IPS-18a (cell line): ENCODE results near the gene ROCK2.
"Not testable (repeated sequence)": the region's sequence is repeated elsewhere in the genome, so short reads cannot be mapped to it uniquely, and the experiment has no call there.

Experiments
- H3K27ac ChIP-seq: one replicate; pipeline ENCODE4 v1.5.1; 2013; ENCODE audit warnings: low read length
- H3K27me3 ChIP-seq: one replicate; pipeline ENCODE4 v1.6.1; 2013; ENCODE audit warnings: mild to moderate bottlenecking, low read length; ENCODE audit not compliant: control insufficient read depth, insufficient read depth
- H3K36me3 ChIP-seq: one replicate; pipeline ENCODE4 v1.6.1; 2013; ENCODE audit warnings: low read depth, low read length; ENCODE audit not compliant: control insufficient read depth
- H3K4me1 ChIP-seq: one replicate; pipeline ENCODE4 v1.6.1; 2013; ENCODE audit warnings: low read depth, low read length; ENCODE audit not compliant: control insufficient read depth
- H3K4me3 ChIP-seq: one replicate; pipeline ENCODE4 v1.5.1; 2013; ENCODE audit warnings: low read length
- H3K9ac ChIP-seq: one replicate; pipeline ENCODE4 v1.6.1; 2013; ENCODE audit warnings: mild to moderate bottlenecking, low read length, moderate library complexity
- H3K9me3 ChIP-seq: one replicate; pipeline ENCODE4 v1.6.1; 2013; ENCODE audit warnings: low read depth, low read length; ENCODE audit not compliant: control insufficient read depth

The ROCK2 gene

GRCh38 chr2:11279398-11279797 lies 65.0 kb downstream of the ROCK2 start:
- no peaks in the 10 kb centered on the region for H3K4me1 ChIP-seq
- H3K9ac ChIP-seq: no peak overlapping the region
- no peak overlapping the region for H3K27ac ChIP-seq
- no peaks in the 10 kb centered on the region for H3K27me3 ChIP-seq
- no peak overlapping the region for H3K4me3 ChIP-seq
- no peaks in the 10 kb centered on the region for H3K9me3 ChIP-seq
- H3K36me3 ChIP-seq: peaks cover 2% of the 10 kb centered on the region

GRCh38 chr2:11278219-11278618 lies 66.2 kb downstream of the ROCK2 start:
- H3K36me3 ChIP-seq: no peaks in the 10 kb centered on the region

GRCh38 chr2:11275910-11276309 lies 68.5 kb downstream of the ROCK2 start:
- H3K4me3 ChIP-seq: no peak overlapping the region
- H3K9ac ChIP-seq: no peak overlapping the region
- H3K4me1 ChIP-seq: no peaks in the 10 kb centered on the region
- no peaks in the 10 kb centered on the region for H3K9me3 ChIP-seq
- H3K27ac ChIP-seq: no peak overlapping the region
- H3K36me3 ChIP-seq: no peaks in the 10 kb centered on the region
- H3K27me3 ChIP-seq: no peaks in the 10 kb centered on the region

More at GRCh38 chr2:11278219-11278618, 66.2 kb downstream of the ROCK2 start:
- Histone ChIP-seq H3K9me3 (no peaks in the 10 kb centered on the region), H3K4me3 (no peak overlapping the region), H3K9ac (no peak overlapping the region), H3K27me3 (no peaks in the 10 kb centered on the region), H3K27ac (no peak overlapping the region), H3K4me1 (no peaks in the 10 kb centered on the region)

GRCh38 chr2:11270891-11271290 lies 73.5 kb downstream of the ROCK2 start:
- H3K4me1 ChIP-seq: no peaks in the 10 kb centered on the region
- H3K27ac ChIP-seq: no peak overlapping the region
- no peaks in the 10 kb centered on the region for H3K27me3 ChIP-seq
- H3K9me3 ChIP-seq: no peaks in the 10 kb centered on the region
- no peaks in the 10 kb centered on the region for H3K36me3 ChIP-seq
- H3K9ac ChIP-seq: no peak overlapping the region
- no peak overlapping the region for H3K4me3 ChIP-seq

- H3K36me3 ChIP-seq: no peaks in the 10 kb centered on the region
- H3K4me3 ChIP-seq: no peak overlapping the region
These were observed 76.5 kb downstream of the ROCK2 start for GRCh38 chr2:11267931-11268330.

GRCh38 chr2:11264818-11265217 lies 79.6 kb downstream of the ROCK2 start:
- Histone ChIP-seq H3K9me3 (no peaks in the 10 kb centered on the region), H3K9ac (no peak overlapping the region), H3K27me3 (no peaks in the 10 kb centered on the region), H3K4me3 (no peak overlapping the region), H3K27ac (no peak overlapping the region), H3K4me1 (no peaks in the 10 kb centered on the region), H3K36me3 (no peaks in the 10 kb centered on the region)

More at GRCh38 chr2:11267931-11268330, 76.5 kb downstream of the ROCK2 start:
- H3K27ac ChIP-seq: no peak overlapping the region
- no peaks in the 10 kb centered on the region for H3K9me3 ChIP-seq
- H3K9ac ChIP-seq: no peak overlapping the region
- no peaks in the 10 kb centered on the region for H3K4me1 ChIP-seq
- H3K27me3 ChIP-seq: no peaks in the 10 kb centered on the region

GRCh38 chr2:11264007-11264406 lies 80.4 kb downstream of the ROCK2 start:
- H3K4me3 ChIP-seq: no peak overlapping the region
- no peak overlapping the region for H3K9ac ChIP-seq
- no peaks in the 10 kb centered on the region for H3K4me1 ChIP-seq
- H3K27ac ChIP-seq: no peak overlapping the region
- no peaks in the 10 kb centered on the region for H3K9me3 ChIP-seq
- H3K36me3 ChIP-seq: no peaks in the 10 kb centered on the region
- H3K27me3 ChIP-seq: no peaks in the 10 kb centered on the region

GRCh38 chr2:11263177-11263576 lies 81.3 kb downstream of the ROCK2 start:
- Histone ChIP-seq H3K27ac (no peak overlapping the region), H3K9ac (no peak overlapping the region), H3K9me3 (no peaks in the 10 kb centered on the region), H3K36me3 (no peaks in the 10 kb centered on the region), H3K4me3 (no peak overlapping the region), H3K4me1 (no peaks in the 10 kb centered on the region), H3K27me3 (no peaks in the 10 kb centered on the region)

- not testable (repeated sequence) for H3K9me3 ChIP-seq, H3K27me3 ChIP-seq, H3K36me3 ChIP-seq, H3K9ac ChIP-seq, H3K4me1 ChIP-seq, H3K4me3 ChIP-seq, H3K27ac ChIP-seq
These were observed 82.0 kb downstream of the ROCK2 start for GRCh38 chr2:11262438-11262837.

GRCh38 chr2:11261564-11261963 lies 82.9 kb downstream of the ROCK2 start:
- not testable (repeated sequence) for H3K27ac ChIP-seq, H3K4me1 ChIP-seq, H3K9me3 ChIP-seq, H3K9ac ChIP-seq, H3K36me3 ChIP-seq, H3K4me3 ChIP-seq, H3K27me3 ChIP-seq

- Histone ChIP-seq H3K36me3 (no peaks in the 10 kb centered on the region), H3K9ac (no peak overlapping the region), H3K27me3 (no peaks in the 10 kb centered on the region), H3K4me3 (no peak overlapping the region), H3K4me1 (no peaks in the 10 kb centered on the region), H3K27ac (no peak overlapping the region), H3K9me3 (no peaks in the 10 kb centered on the region)
These were observed 83.5 kb downstream of the ROCK2 start for GRCh38 chr2:11260979-11261378.

GRCh38 chr2:11257964-11258363 lies 86.5 kb downstream of the ROCK2 start:
- no peak overlapping the region for H3K27ac ChIP-seq
- no peaks in the 10 kb centered on the region for H3K27me3 ChIP-seq
- no peaks in the 10 kb centered on the region for H3K36me3 ChIP-seq
- no peaks in the 10 kb centered on the region for H3K9me3 ChIP-seq
- H3K9ac ChIP-seq: no peak overlapping the region
- no peak overlapping the region for H3K4me3 ChIP-seq
- H3K4me1 ChIP-seq: no peaks in the 10 kb centered on the region
